Stomach (tissue), 4 donors: ENCODE data around the gene LEMD3.

ENCODE experiments used
- EP300 ChIP-seq: sonication (generic); formaldehyde crosslinking; IDR thresholded peaks from one replicate; pipeline ENCODE4 v1.6.1; 2017; ENCODE audit warnings: antibody characterized with exemption
- POLR2A ChIP-seq, 4 donors: fragments of 450-650 bp; IDR thresholded peaks; one replicate each; pipeline ENCODE4 v1.6.1; 2016; ENCODE audit warnings: antibody characterized with exemption in 4 of 4, control low read depth in 2 of 4, mild to moderate bottlenecking in 1 of 4, moderate library complexity in 1 of 4
- POLR2AphosphoS5 ChIP-seq, 3 donors: sonication (generic); formaldehyde crosslinking; IDR thresholded peaks; one replicate each; pipeline ENCODE4 v1.6.1; 2016; ENCODE audit warnings: antibody characterized with exemption in 3 of 3
- TF ChIP-seq, protein P1 (sequence below), 7 experiments: fragments of 450-650 bp in 4 of 7; fragments of 200-600 bp in 3 of 7; sonication (generic) in 3 of 7; IDR thresholded peaks; one replicate each; pipeline ENCODE4 v1.5.1; 2016 to 2019; ENCODE audit warnings: antibody characterized with exemption in 7 of 7, control low read depth in 2 of 7, mild to moderate bottlenecking in 1 of 7

DNA sequence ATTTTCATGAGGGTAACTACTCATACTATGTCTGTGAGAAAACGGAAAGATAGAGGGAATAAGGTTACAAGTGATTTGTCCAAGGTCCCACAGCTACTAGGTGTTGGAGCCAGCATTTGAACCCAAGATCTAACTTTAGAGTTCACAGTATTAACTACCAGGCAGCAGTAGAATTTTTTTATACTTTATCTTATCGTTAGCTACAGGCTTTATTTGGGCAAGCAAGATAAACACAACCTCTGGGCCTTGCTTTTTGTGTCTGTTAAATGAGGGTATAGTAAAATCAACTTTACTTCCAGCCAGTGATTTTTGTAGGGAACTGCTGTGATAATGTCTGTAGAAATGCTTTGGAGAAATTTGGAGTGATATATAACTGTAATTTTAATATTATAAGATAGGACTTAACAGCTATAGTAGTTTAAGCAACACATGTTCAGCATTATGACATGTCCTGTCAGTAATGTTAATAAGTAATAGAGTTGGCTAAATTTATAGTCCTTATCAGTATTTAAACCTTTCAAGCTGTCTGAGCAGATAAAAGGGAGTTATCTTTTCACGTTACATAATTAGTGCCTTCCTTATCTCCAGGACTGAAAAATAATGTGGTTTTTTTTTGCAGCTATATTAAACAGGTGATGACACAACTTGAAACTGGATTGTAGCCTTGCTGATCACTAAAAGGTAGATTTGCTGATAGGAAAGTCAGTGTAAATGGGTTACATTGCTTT is 12.8 kb downstream of the LEMD3 start:
- TF ChIP-seq POLR2A (IDR thresholded peaks at IDR 0.05), result no peak
- TF ChIP-seq, protein P1, sequence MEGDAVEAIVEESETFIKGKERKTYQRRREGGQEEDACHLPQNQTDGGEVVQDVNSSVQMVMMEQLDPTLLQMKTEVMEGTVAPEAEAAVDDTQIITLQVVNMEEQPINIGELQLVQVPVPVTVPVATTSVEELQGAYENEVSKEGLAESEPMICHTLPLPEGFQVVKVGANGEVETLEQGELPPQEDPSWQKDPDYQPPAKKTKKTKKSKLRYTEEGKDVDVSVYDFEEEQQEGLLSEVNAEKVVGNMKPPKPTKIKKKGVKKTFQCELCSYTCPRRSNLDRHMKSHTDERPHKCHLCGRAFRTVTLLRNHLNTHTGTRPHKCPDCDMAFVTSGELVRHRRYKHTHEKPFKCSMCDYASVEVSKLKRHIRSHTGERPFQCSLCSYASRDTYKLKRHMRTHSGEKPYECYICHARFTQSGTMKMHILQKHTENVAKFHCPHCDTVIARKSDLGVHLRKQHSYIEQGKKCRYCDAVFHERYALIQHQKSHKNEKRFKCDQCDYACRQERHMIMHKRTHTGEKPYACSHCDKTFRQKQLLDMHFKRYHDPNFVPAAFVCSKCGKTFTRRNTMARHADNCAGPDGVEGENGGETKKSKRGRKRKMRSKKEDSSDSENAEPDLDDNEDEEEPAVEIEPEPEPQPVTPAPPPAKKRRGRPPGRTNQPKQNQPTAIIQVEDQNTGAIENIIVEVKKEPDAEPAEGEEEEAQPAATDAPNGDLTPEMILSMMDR (IDR thresholded peaks at IDR 0.05), result no peak
- no peak for TF ChIP-seq EP300
- no peak for TF ChIP-seq POLR2AphosphoS5 (IDR thresholded peaks at IDR 0.05)
